ENCODE results near the gene ST6GAL1. TPM values are rescaled to one million over a fixed set of nuclear protein-coding genes. Genes with fewer than 3 reads are reported as not detected.
"Not testable (repeated sequence)": the region's sequence is repeated elsewhere in the genome, so short reads cannot be mapped to it uniquely, and the experiment has no call there.

ST6GAL1 gene
- total RNA-seq, 4 donors from 2014 or later, result 18.0 to 32.2 (median 20.9) TPM

GRCh38 chr3:186951640-186952552, 21.6 kb downstream of the ST6GAL1 start:
- TF ChIP-seq CTCF (IDR thresholded peaks at IDR 0.05) (no peak), EP300 (IDR thresholded peaks at IDR 0.05) (no peak), POLR2A (IDR thresholded peaks at IDR 0.05) (no peak), POLR2AphosphoS5 (IDR thresholded peaks at IDR 0.05) (no peak)
- H3K4me3 ChIP-seq, result no peak overlapping the region
- no peak for ATAC-seq
- H3K27ac ChIP-seq, result peak overlapping the region in 2 of 4 donors; percentile 4 to 17
- H3K27me3 ChIP-seq, result no peaks in the 10 kb centered on the region
- WGBS, 2 donors (ENCODE audit: low coverage in 1 of 2), result 83 to 90% methylated on average over 3 to 7 of the region's 7 CpGs
- peaks cover 0 to 8% (median 0%) of the 10 kb centered on the region in 3 donors for H3K9me3 ChIP-seq
- H3K36me3 ChIP-seq, result no peaks in the 10 kb centered on the region
- peaks cover 0 to 16% (median 0%) of the 10 kb centered on the region in 3 donors for H3K4me1 ChIP-seq

- WGBS, 2 donors (ENCODE audit: low coverage in 1 of 2), result 54 to 60% methylated on average over 4 of the region's 4 CpGs
- no peaks in the 10 kb centered on the region for H3K36me3 ChIP-seq
- peak; percentile 41 for ATAC-seq
- H3K27me3 ChIP-seq, result no peaks in the 10 kb centered on the region
- H3K9me3 ChIP-seq, result peaks cover 0 to 8% (median 0%) of the 10 kb centered on the region in 3 donors
- no peak for TF ChIP-seq POLR2AphosphoS5 (IDR thresholded peaks at IDR 0.05)
- TF ChIP-seq POLR2A (IDR thresholded peaks at IDR 0.05), result no peak
- no peak for TF ChIP-seq CTCF (IDR thresholded peaks at IDR 0.05)
- H3K27ac ChIP-seq, result peak overlapping the region; percentile 4 to 45 (median 28)
- no peak overlapping the region for H3K4me3 ChIP-seq
- H3K4me1 ChIP-seq, result peaks cover 0 to 12% (median 0%) of the 10 kb centered on the region in 3 donors
These were observed 22.7 kb downstream of the ST6GAL1 start for GRCh38 chr3:186953011-186953487.

GRCh38 chr3:186953992-186954699, 23.8 kb downstream of the ST6GAL1 start:
- 68 to 82% methylated on average over 5 to 6 of the region's 6 CpGs for WGBS, 2 donors (ENCODE audit: low coverage in 1 of 2)
- not testable (repeated sequence) for H3K27ac ChIP-seq, H3K36me3 ChIP-seq, H3K4me3 ChIP-seq, ATAC-seq, H3K4me1 ChIP-seq, H3K9me3 ChIP-seq, H3K27me3 ChIP-seq

- Histone ChIP-seq H3K36me3 (no peaks in the 10 kb centered on the region), H3K9me3 (peaks cover 0 to 8% (median 0%) of the 10 kb centered on the region in 3 donors), H3K27me3 (no peaks in the 10 kb centered on the region), H3K4me3 (no peak overlapping the region), H3K27ac (no peak overlapping the region), H3K4me1 (peaks cover 0 to 9% (median 0%) of the 10 kb centered on the region in 3 donors)
- TF ChIP-seq POLR2AphosphoS5 (IDR thresholded peaks at IDR 0.05), result no peak
- TF ChIP-seq CTCF (IDR thresholded peaks at IDR 0.05), result no peak
- no peak for TF ChIP-seq POLR2A (IDR thresholded peaks at IDR 0.05)
- TF ChIP-seq EP300 (IDR thresholded peaks at IDR 0.05), result no peak
- WGBS, 2 donors (ENCODE audit: low coverage in 1 of 2), result 56 to 69% methylated on average over 1 to 9 of the region's 9 CpGs
- ATAC-seq, result no peak
These were observed 25.8 kb downstream of the ST6GAL1 start for GRCh38 chr3:186955898-186956696.

All from gastroesophageal sphincter (tissue), 4 donors.